Measurements from ENCODE around the gene DSG3. TPM values are rescaled to one million over a fixed set of nuclear protein-coding genes. Genes with fewer than 3 reads are reported as not detected.

The DSG3 gene
- total RNA-seq, 1 experiment from 2014 or later, result 0.05 TPM

DNA sequence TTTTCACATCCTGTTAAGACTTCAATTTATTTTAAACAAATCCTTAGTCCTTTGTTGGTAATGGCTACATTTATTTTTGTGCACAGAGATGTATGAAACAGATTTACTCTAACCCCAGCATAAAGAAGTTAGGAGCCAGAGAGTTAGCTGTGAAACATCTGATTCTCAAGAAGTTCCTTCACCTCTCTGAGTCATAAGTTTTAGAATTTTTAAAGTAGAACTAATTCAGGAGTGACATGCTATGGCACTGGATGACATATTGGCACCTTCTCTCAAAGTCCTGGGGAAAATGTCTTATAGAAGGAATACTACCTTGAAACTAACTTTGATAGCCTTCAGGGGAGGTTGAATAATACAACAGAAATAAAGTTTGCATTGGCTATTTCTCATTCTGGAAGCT, 44.0 kb downstream of the DSG3 start:
- no peak overlapping the region for H3K27ac ChIP-seq (ENCODE audit: low read depth, low read length)
- no peaks in the 10 kb centered on the region for H3K79me2 ChIP-seq (ENCODE audit: insufficient read depth, low read length)
- peaks cover 26 to 56% of the 10 kb centered on the region in 2 experiments for H3K4me1 ChIP-seq (ENCODE audit: control insufficient read depth in 1 of 2, insufficient read depth in 2 of 2, low read length in 2 of 2)
- H3K27me3 ChIP-seq (ENCODE audit: insufficient read depth, low read length), result no peaks in the 10 kb centered on the region
- intact Hi-C loops (cut with micrococcal nuclease), result no loop called here
- peak overlapping the region; percentile 19 for H2AFZ ChIP-seq (ENCODE audit: low read depth, low read length, poor library complexity, severe bottlenecking)
- H3K9ac ChIP-seq (ENCODE audit: low read length), result 0 out of 2 replicates have a peak overlapping the region, but pooled peaks have one; percentile 28
- no peaks in the 10 kb centered on the region for H3K9me2 ChIP-seq (ENCODE audit: insufficient read depth)
- BruUV-seq (replicated peaks), result no TSS peak
- no peaks in the 10 kb centered on the region for H3K9me3 ChIP-seq (ENCODE audit: control insufficient read depth in 1 of 2, insufficient read depth in 1 of 2, low read depth in 1 of 2, low read length in 2 of 2)
- POLR2A ChIA-PET, result no interaction called here
- CTCF ChIA-PET, result no interaction called here
- no peak overlapping the region for H3K4me3 ChIP-seq (replicated peaks in 1 of 2; ENCODE audit: low read depth in 1 of 2, low read length in 2 of 2)
- no peak for ATAC-seq
- no peaks in the 10 kb centered on the region for H3K36me3 ChIP-seq (ENCODE audit: control insufficient read depth in 1 of 2, insufficient read depth in 2 of 2, low read length in 2 of 2)
- H3K4me2 ChIP-seq (ENCODE audit: low read length), result peak overlapping the region; percentile 56
- DNase-seq (ENCODE audit: low read depth, low spot score), result no peak
- RAD21 ChIA-PET (ENCODE audit: low non-redundant PET in 1 of 2, low total read pairs in 2 of 2, uncharacterized antibody in 2 of 2, unreplicated experiment in 2 of 2), result no interaction called here
- no peaks in the 10 kb centered on the region for H4K20me1 ChIP-seq (ENCODE audit: insufficient read depth)
- TF ChIP-seq, protein P1, sequence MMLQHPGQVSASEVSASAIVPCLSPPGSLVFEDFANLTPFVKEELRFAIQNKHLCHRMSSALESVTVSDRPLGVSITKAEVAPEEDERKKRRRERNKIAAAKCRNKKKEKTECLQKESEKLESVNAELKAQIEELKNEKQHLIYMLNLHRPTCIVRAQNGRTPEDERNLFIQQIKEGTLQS (IDR thresholded peaks at IDR 0.05), result no peak

DNA sequence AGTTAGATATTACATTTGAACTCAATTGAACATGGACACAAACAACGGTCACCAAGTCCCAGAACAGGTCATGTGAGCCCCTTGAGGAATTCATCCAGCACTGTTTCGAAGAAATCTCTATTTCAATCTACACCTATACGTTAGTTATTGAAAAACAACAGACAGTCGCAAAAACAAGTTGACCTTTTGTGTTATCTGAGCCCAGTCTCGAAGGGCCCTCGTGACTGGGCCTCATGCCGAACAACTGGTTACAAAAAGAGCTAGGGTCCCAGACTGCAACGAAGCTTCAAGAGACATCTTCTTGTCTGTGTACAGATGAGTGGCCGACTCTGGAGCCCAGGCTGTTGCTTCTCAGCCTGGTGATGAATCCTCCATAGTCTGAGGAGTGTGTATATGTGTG, 45.1 kb downstream of the DSG3 start:
- no TSS peak for BruUV-seq (replicated peaks)
- intact Hi-C loops (cut with micrococcal nuclease), result no loop called here
- ATAC-seq, result no peak
- H3K9me3 ChIP-seq (ENCODE audit: control insufficient read depth in 1 of 2, insufficient read depth in 1 of 2, low read depth in 1 of 2, low read length in 2 of 2), result no peaks in the 10 kb centered on the region
- no peaks in the 10 kb centered on the region for H3K9me2 ChIP-seq (ENCODE audit: insufficient read depth)
- ChIA-PET RAD21 (ENCODE audit: low non-redundant PET in 1 of 2, low total read pairs in 2 of 2, uncharacterized antibody in 2 of 2, unreplicated experiment in 2 of 2) (no interaction called here), POLR2A (no interaction called here), CTCF (no interaction called here)
- H2AFZ ChIP-seq (ENCODE audit: low read depth, low read length, poor library complexity, severe bottlenecking), result no peak overlapping the region
- H3K9ac ChIP-seq (ENCODE audit: low read length), result no peak overlapping the region
- H3K4me2 ChIP-seq (ENCODE audit: low read length), result no peak overlapping the region
- TF ChIP-seq TCF7L2 (IDR thresholded peaks at IDR 0.05; ENCODE audit: borderline replicate concordance, extremely low read depth, insufficient read depth, insufficient read length), result no peak
- TF ChIP-seq CEBPB (IDR thresholded peaks at IDR 0.05; ENCODE audit: low read depth), result no peak
- TF ChIP-seq YY1 (IDR thresholded peaks at IDR 0.05; ENCODE audit: extremely low read depth, insufficient replicate concordance, low read depth, low read length), result no peak
- no peak for TF ChIP-seq EZH2phosphoT487 (IDR thresholded peaks at IDR 0.05; ENCODE audit: borderline replicate concordance)
- TF ChIP-seq EGR1 (IDR thresholded peaks at IDR 0.05; ENCODE audit: low read depth), result no peak
- TF ChIP-seq, protein P2, sequence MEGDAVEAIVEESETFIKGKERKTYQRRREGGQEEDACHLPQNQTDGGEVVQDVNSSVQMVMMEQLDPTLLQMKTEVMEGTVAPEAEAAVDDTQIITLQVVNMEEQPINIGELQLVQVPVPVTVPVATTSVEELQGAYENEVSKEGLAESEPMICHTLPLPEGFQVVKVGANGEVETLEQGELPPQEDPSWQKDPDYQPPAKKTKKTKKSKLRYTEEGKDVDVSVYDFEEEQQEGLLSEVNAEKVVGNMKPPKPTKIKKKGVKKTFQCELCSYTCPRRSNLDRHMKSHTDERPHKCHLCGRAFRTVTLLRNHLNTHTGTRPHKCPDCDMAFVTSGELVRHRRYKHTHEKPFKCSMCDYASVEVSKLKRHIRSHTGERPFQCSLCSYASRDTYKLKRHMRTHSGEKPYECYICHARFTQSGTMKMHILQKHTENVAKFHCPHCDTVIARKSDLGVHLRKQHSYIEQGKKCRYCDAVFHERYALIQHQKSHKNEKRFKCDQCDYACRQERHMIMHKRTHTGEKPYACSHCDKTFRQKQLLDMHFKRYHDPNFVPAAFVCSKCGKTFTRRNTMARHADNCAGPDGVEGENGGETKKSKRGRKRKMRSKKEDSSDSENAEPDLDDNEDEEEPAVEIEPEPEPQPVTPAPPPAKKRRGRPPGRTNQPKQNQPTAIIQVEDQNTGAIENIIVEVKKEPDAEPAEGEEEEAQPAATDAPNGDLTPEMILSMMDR (IDR thresholded peaks at IDR 0.05 in 2 of 3, conservative IDR thresholded peaks at IDR 0.05 in 1 of 3; ENCODE audit: borderline replicate concordance in 1 of 3, insufficient read depth in 1 of 3, low read depth in 2 of 3, low read length in 2 of 3), result no peak
- no peak for TF ChIP-seq SRF (IDR thresholded peaks at IDR 0.05; ENCODE audit: low read depth)
- no peak for TF ChIP-seq RAD21 (IDR thresholded peaks at IDR 0.05; ENCODE audit: low read depth)
- TF ChIP-seq, protein P3, sequence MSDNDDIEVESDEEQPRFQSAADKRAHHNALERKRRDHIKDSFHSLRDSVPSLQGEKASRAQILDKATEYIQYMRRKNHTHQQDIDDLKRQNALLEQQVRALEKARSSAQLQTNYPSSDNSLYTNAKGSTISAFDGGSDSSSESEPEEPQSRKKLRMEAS (IDR thresholded peaks at IDR 0.05), result no peak
- TF ChIP-seq, protein P1 (IDR thresholded peaks at IDR 0.05), result no peak
- TF ChIP-seq CBX3 (IDR thresholded peaks at IDR 0.05; ENCODE audit: low read depth), result no peak
- TF ChIP-seq POLR2AphosphoS5 (IDR thresholded peaks at IDR 0.05; ENCODE audit: low read depth, low read length), result no peak
- TF ChIP-seq ZNF274 (IDR thresholded peaks at IDR 0.05; ENCODE audit: low read depth, low read length), result no peak
- TF ChIP-seq POLR2A (IDR thresholded peaks at IDR 0.05; ENCODE audit: borderline replicate concordance, extremely low read depth, insufficient read depth, insufficient read length), result no peak
- TF ChIP-seq SP1 (IDR thresholded peaks at IDR 0.05; ENCODE audit: low read depth), result no peak
- TF ChIP-seq EZH2 (IDR thresholded peaks at IDR 0.05), result no peak
- TF ChIP-seq JUND (IDR thresholded peaks at IDR 0.05), result no peak
- H3K27ac ChIP-seq (ENCODE audit: low read depth, low read length), result no peak overlapping the region
- no peaks in the 10 kb centered on the region for H3K36me3 ChIP-seq (ENCODE audit: control insufficient read depth in 1 of 2, insufficient read depth in 2 of 2, low read length in 2 of 2)
- DNase-seq (ENCODE audit: low read depth, low spot score), result no peak
- no peak overlapping the region for H3K4me3 ChIP-seq (replicated peaks in 1 of 2; ENCODE audit: low read depth in 1 of 2, low read length in 2 of 2)
- no peaks in the 10 kb centered on the region for H3K79me2 ChIP-seq (ENCODE audit: insufficient read depth, low read length)
- peaks cover 26 to 52% of the 10 kb centered on the region in 2 experiments for H3K4me1 ChIP-seq (ENCODE audit: control insufficient read depth in 1 of 2, insufficient read depth in 2 of 2, low read length in 2 of 2)
- H3K27me3 ChIP-seq (ENCODE audit: insufficient read depth, low read length), result no peaks in the 10 kb centered on the region
- no peaks in the 10 kb centered on the region for H4K20me1 ChIP-seq (ENCODE audit: insufficient read depth)
